ENCODE data around the gene SETDB2.
A peak's percentile ranks its signal among the peaks of the same experiment; 100 is the strongest.

SETDB2 gene

GRCh38 chr13:49439609-49440008 lies 4.5 kb upstream of the SETDB2 start:
- Histone ChIP-seq H3K9me3 (ENCODE audit: low read depth, low read length) (no peaks in the 10 kb centered on the region), H3K36me3 (ENCODE audit: insufficient read depth, low read length) (no peaks in the 10 kb centered on the region), H3K27ac (no peak overlapping the region), H3K9ac (ENCODE audit: insufficient read length) (no peak overlapping the region), H3K4me3 (no peak overlapping the region)
- no peak for TF ChIP-seq EZH2 (IDR thresholded peaks at IDR 0.05)
- TF ChIP-seq POLR2AphosphoS5 (IDR thresholded peaks at IDR 0.05; ENCODE audit: borderline replicate concordance, low read depth, low read length) = no peak
- no peak for TF ChIP-seq FOXP2 (optimal IDR thresholded peaks at IDR 0.05; ENCODE audit: control extremely low read depth, extremely low read length, insufficient read depth)
- DNase-seq (ENCODE audit: low read depth, low spot score) = no peak

GRCh38 chr13:49441312-49441711 lies 2.8 kb upstream of the SETDB2 start:
- Histone ChIP-seq H3K9me3 (ENCODE audit: low read depth, low read length) (no peaks in the 10 kb centered on the region), H3K27ac (no peak overlapping the region), H3K4me3 (no peak overlapping the region), H3K9ac (ENCODE audit: insufficient read length) (no peak overlapping the region), H3K36me3 (ENCODE audit: insufficient read depth, low read length) (no peaks in the 10 kb centered on the region)
- no peak for DNase-seq (ENCODE audit: low read depth, low spot score)
- TF ChIP-seq EZH2 (IDR thresholded peaks at IDR 0.05) = no peak
- TF ChIP-seq FOXP2 (optimal IDR thresholded peaks at IDR 0.05; ENCODE audit: control extremely low read depth, extremely low read length, insufficient read depth) = no peak
- no peak for TF ChIP-seq POLR2AphosphoS5 (IDR thresholded peaks at IDR 0.05; ENCODE audit: borderline replicate concordance, low read depth, low read length)

GRCh38 chr13:49441846-49442245 lies 2.2 kb upstream of the SETDB2 start:
- no peak for DNase-seq (ENCODE audit: low read depth, low spot score)

GRCh38 chr13:49443357-49443703 lies 744 bp upstream of the SETDB2 start:
- Histone ChIP-seq H3K27ac (no peak overlapping the region), H3K9me3 (ENCODE audit: low read depth, low read length) (no peaks in the 10 kb centered on the region), H3K36me3 (ENCODE audit: insufficient read depth, low read length) (no peaks in the 10 kb centered on the region), H3K9ac (ENCODE audit: insufficient read length) (peak overlapping the region; percentile 60), H3K4me3 (peak overlapping the region; percentile 91)
- no peak for DNase-seq (ENCODE audit: low read depth, low spot score)
- no peak for TF ChIP-seq FOXP2 (optimal IDR thresholded peaks at IDR 0.05; ENCODE audit: control extremely low read depth, extremely low read length, insufficient read depth)
- TF ChIP-seq POLR2AphosphoS5 (IDR thresholded peaks at IDR 0.05; ENCODE audit: borderline replicate concordance, low read depth, low read length) = no peak
- no peak for TF ChIP-seq EZH2 (IDR thresholded peaks at IDR 0.05)

More at GRCh38 chr13:49441846-49442245, 2.2 kb upstream of the SETDB2 start:
- Histone ChIP-seq H3K36me3 (ENCODE audit: insufficient read depth, low read length) (no peaks in the 10 kb centered on the region), H3K9ac (ENCODE audit: insufficient read length) (no peak overlapping the region), H3K4me3 (no peak overlapping the region), H3K27ac (no peak overlapping the region), H3K9me3 (ENCODE audit: low read depth, low read length) (no peaks in the 10 kb centered on the region)
- TF ChIP-seq EZH2 (IDR thresholded peaks at IDR 0.05) = no peak
- no peak for TF ChIP-seq FOXP2 (optimal IDR thresholded peaks at IDR 0.05; ENCODE audit: control extremely low read depth, extremely low read length, insufficient read depth)
- TF ChIP-seq POLR2AphosphoS5 (IDR thresholded peaks at IDR 0.05; ENCODE audit: borderline replicate concordance, low read depth, low read length) = no peak

GRCh38 chr13:49444524-49445395 lies 686 bp downstream of the SETDB2 start:
- no peak for TF ChIP-seq FOXP2 (optimal IDR thresholded peaks at IDR 0.05; ENCODE audit: control extremely low read depth, extremely low read length, insufficient read depth)
- 0 out of 2 replicates have a peak, but pooled peaks have one; percentile 37 for TF ChIP-seq POLR2AphosphoS5 (IDR thresholded peaks at IDR 0.05; ENCODE audit: borderline replicate concordance, low read depth, low read length)
- TF ChIP-seq EZH2 (IDR thresholded peaks at IDR 0.05) = no peak
- peak overlapping the region; percentile 9 for H3K9ac ChIP-seq (ENCODE audit: insufficient read length)
- H3K27ac ChIP-seq = no peak overlapping the region
- peak overlapping the region; percentile 91 for H3K4me3 ChIP-seq
- no peak for DNase-seq (ENCODE audit: low read depth, low spot score)
- no peaks in the 10 kb centered on the region for H3K9me3 ChIP-seq (ENCODE audit: low read depth, low read length)
- H3K36me3 ChIP-seq (ENCODE audit: insufficient read depth, low read length) = no peaks in the 10 kb centered on the region

GRCh38 chr13:49446473-49446872 lies 2.4 kb downstream of the SETDB2 start:
- H3K27ac ChIP-seq = no peak overlapping the region
- H3K9ac ChIP-seq (ENCODE audit: insufficient read length) = no peak overlapping the region
- H3K36me3 ChIP-seq (ENCODE audit: insufficient read depth, low read length) = no peaks in the 10 kb centered on the region
- no peak for TF ChIP-seq FOXP2 (optimal IDR thresholded peaks at IDR 0.05; ENCODE audit: control extremely low read depth, extremely low read length, insufficient read depth)
- TF ChIP-seq POLR2AphosphoS5 (IDR thresholded peaks at IDR 0.05; ENCODE audit: borderline replicate concordance, low read depth, low read length) = no peak
- TF ChIP-seq EZH2 (IDR thresholded peaks at IDR 0.05) = no peak
- no peak overlapping the region for H3K4me3 ChIP-seq
- no peak for DNase-seq (ENCODE audit: low read depth, low spot score)
- no peaks in the 10 kb centered on the region for H3K9me3 ChIP-seq (ENCODE audit: low read depth, low read length)

- DNase-seq (ENCODE audit: low read depth, low spot score) = no peak
- Histone ChIP-seq H3K27ac (no peak overlapping the region), H3K36me3 (ENCODE audit: insufficient read depth, low read length) (no peaks in the 10 kb centered on the region), H3K4me3 (no peak overlapping the region), H3K9me3 (ENCODE audit: low read depth, low read length) (no peaks in the 10 kb centered on the region), H3K9ac (ENCODE audit: insufficient read length) (no peak overlapping the region)
- TF ChIP-seq EZH2 (IDR thresholded peaks at IDR 0.05) (no peak), FOXP2 (optimal IDR thresholded peaks at IDR 0.05; ENCODE audit: control extremely low read depth, extremely low read length, insufficient read depth) (no peak), POLR2AphosphoS5 (IDR thresholded peaks at IDR 0.05; ENCODE audit: borderline replicate concordance, low read depth, low read length) (no peak)
Measured at GRCh38 chr13:49448753-49449152, 4.7 kb downstream of the SETDB2 start.

- H3K4me3 ChIP-seq = no peak overlapping the region
- DNase-seq (ENCODE audit: low read depth, low spot score) = no peak
- H3K36me3 ChIP-seq (ENCODE audit: insufficient read depth, low read length) = no peaks in the 10 kb centered on the region
- TF ChIP-seq FOXP2 (optimal IDR thresholded peaks at IDR 0.05; ENCODE audit: control extremely low read depth, extremely low read length, insufficient read depth) (no peak), EZH2 (IDR thresholded peaks at IDR 0.05) (no peak), POLR2AphosphoS5 (IDR thresholded peaks at IDR 0.05; ENCODE audit: borderline replicate concordance, low read depth, low read length) (no peak)
- H3K9ac ChIP-seq (ENCODE audit: insufficient read length) = no peak overlapping the region
- H3K27ac ChIP-seq = no peak overlapping the region
- H3K9me3 ChIP-seq (ENCODE audit: low read depth, low read length) = no peaks in the 10 kb centered on the region
Measured at GRCh38 chr13:49450105-49450819, 6.2 kb downstream of the SETDB2 start.
